Activated CD8-positive, alpha-beta memory T cell treated with anti-CD3 and anti-CD28 coated beads, Interleukin-2, amount 10 ng/mL, durations not matched to agents 7 days and 5 days (primary cell): Measurements from ENCODE around the gene HDAC9. TPM values are rescaled to one million over a fixed set of nuclear protein-coding genes. Genes with fewer than 3 reads are reported as not detected.

Source experiments
- ATAC-seq: fragments of 150-1000 bp; cut with Tn5 transposase; one replicate; pipeline ENCODE4 v1.10.0; 2021; ENCODE audit warnings: moderate library complexity
- CTCF ChIA-PET: fragments of 350-600 bp; sonication (Branson Sonifier 250); formaldehyde crosslinking; loops from one replicate; lab custom pipeline; 2021; ENCODE audit warnings: antibody characterized with exemption; lab: Charles Lee
- DNase-seq: peaks from one replicate; pipeline ENCODE4 v3.0.0-alpha.2; 2020
- H3K27ac Mint-ChIP-seq: one replicate; pipeline ENCODE4 v1.8.0; 2021; ENCODE audit warnings: mild to moderate bottlenecking, mixed read lengths
- H3K27me3 Mint-ChIP-seq: one replicate; pipeline ENCODE4 v1.8.0; 2021; ENCODE audit warnings: mixed read lengths
- H3K36me3 Mint-ChIP-seq: one replicate; pipeline ENCODE4 v1.8.0; 2021; ENCODE audit warnings: mild to moderate bottlenecking, mixed read lengths
- H3K4me1 Mint-ChIP-seq: one replicate; pipeline ENCODE4 v1.8.0; 2021; ENCODE audit warnings: mixed read lengths
- H3K4me3 Mint-ChIP-seq: one replicate; pipeline ENCODE4 v1.8.0; 2021; ENCODE audit warnings: mild to moderate bottlenecking, moderate library complexity, mixed read lengths
- H3K9me3 Mint-ChIP-seq: one replicate; pipeline ENCODE4 v1.8.0; 2022; ENCODE audit warnings: low read depth, mixed read lengths
- total RNA-seq, 2 experiments: library from RNA; stranded (reverse); gene quantifications; one replicate each; pipeline ENCODE4 v1.2.3, GENCODE V29; 2021

The HDAC9 gene
- total RNA-seq, 2 experiments from 2014 or later = 0.91 to 2.9 TPM

- no peak for DNase-seq
- Mint-ChIP-seq H3K4me1 (no peaks in the 10 kb centered on the region), H3K27ac (no peak overlapping the region), H3K4me3 (no peak overlapping the region), H3K36me3 (no peaks in the 10 kb centered on the region), H3K9me3 (peaks cover 2% of the 10 kb centered on the region), H3K27me3 (no peaks in the 10 kb centered on the region)
- CTCF ChIA-PET = no interaction called here
- no peak for ATAC-seq
Observed at GRCh38 chr7:18997477-18998150, 502.1 kb downstream of the HDAC9 start.

- Mint-ChIP-seq H3K36me3 (no peaks in the 10 kb centered on the region), H3K9me3 (peaks cover 2% of the 10 kb centered on the region), H3K27ac (no peak overlapping the region), H3K4me1 (no peaks in the 10 kb centered on the region), H3K4me3 (no peak overlapping the region), H3K27me3 (no peaks in the 10 kb centered on the region)
- ATAC-seq (no peak), DNase-seq (no peak)
- CTCF ChIA-PET = no interaction called here
Observed at GRCh38 chr7:19000410-19000809, 504.9 kb downstream of the HDAC9 start.

GRCh38 chr7:19001854-19002253, 506.3 kb downstream of the HDAC9 start:
- CTCF ChIA-PET = no interaction called here
- no peak for ATAC-seq
- DNase-seq = no peak
- Mint-ChIP-seq H3K27me3 (no peaks in the 10 kb centered on the region), H3K4me1 (no peaks in the 10 kb centered on the region), H3K9me3 (peaks cover 2% of the 10 kb centered on the region), H3K4me3 (no peak overlapping the region), H3K27ac (no peak overlapping the region), H3K36me3 (no peaks in the 10 kb centered on the region)

- Mint-ChIP-seq H3K4me3 (no peak overlapping the region), H3K4me1 (no peaks in the 10 kb centered on the region), H3K27me3 (no peaks in the 10 kb centered on the region), H3K36me3 (no peaks in the 10 kb centered on the region), H3K9me3 (peaks cover 7% of the 10 kb centered on the region), H3K27ac (no peak overlapping the region)
- no peak for ATAC-seq
- CTCF ChIA-PET = no interaction called here
- no peak for DNase-seq
Observed at GRCh38 chr7:19009241-19009935, 513.8 kb downstream of the HDAC9 start.

GRCh38 chr7:19009936-19010280, 514.4 kb downstream of the HDAC9 start:
- no peaks in the 10 kb centered on the region for H3K4me1 Mint-ChIP-seq

GRCh38 chr7:19011212-19011611, 515.7 kb downstream of the HDAC9 start:
- no peaks in the 10 kb centered on the region for H3K36me3 Mint-ChIP-seq
- no peak overlapping the region for H3K27ac Mint-ChIP-seq
- ATAC-seq (no peak), DNase-seq (no peak)
- H3K27me3 Mint-ChIP-seq = no peaks in the 10 kb centered on the region
- no peak overlapping the region for H3K4me3 Mint-ChIP-seq
- no peaks in the 10 kb centered on the region for H3K4me1 Mint-ChIP-seq
- H3K9me3 Mint-ChIP-seq = peaks cover 7% of the 10 kb centered on the region
- CTCF ChIA-PET = no interaction called here

More at GRCh38 chr7:19009936-19010280, 514.4 kb downstream of the HDAC9 start:
- H3K4me3 Mint-ChIP-seq = no peak overlapping the region
- DNase-seq = no peak
- no peaks in the 10 kb centered on the region for H3K36me3 Mint-ChIP-seq
- no peak for ATAC-seq
- CTCF ChIA-PET = no interaction called here
- no peak overlapping the region for H3K27ac Mint-ChIP-seq
- H3K9me3 Mint-ChIP-seq = peaks cover 7% of the 10 kb centered on the region
- no peaks in the 10 kb centered on the region for H3K27me3 Mint-ChIP-seq

GRCh38 chr7:19015098-19015497, 519.5 kb downstream of the HDAC9 start:
- Mint-ChIP-seq H3K36me3 (no peaks in the 10 kb centered on the region), H3K4me3 (no peak overlapping the region), H3K9me3 (peaks cover 14% of the 10 kb centered on the region), H3K4me1 (no peaks in the 10 kb centered on the region), H3K27ac (no peak overlapping the region), H3K27me3 (no peaks in the 10 kb centered on the region)
- CTCF ChIA-PET = no interaction called here
- DNase-seq (no peak), ATAC-seq (no peak)

GRCh38 chr7:19016140-19016539, 520.6 kb downstream of the HDAC9 start:
- Mint-ChIP-seq H3K4me3 (no peak overlapping the region), H3K9me3 (peaks cover 13% of the 10 kb centered on the region), H3K4me1 (no peaks in the 10 kb centered on the region), H3K27me3 (no peaks in the 10 kb centered on the region), H3K27ac (no peak overlapping the region), H3K36me3 (no peaks in the 10 kb centered on the region)
- CTCF ChIA-PET = no interaction called here
- ATAC-seq (no peak), DNase-seq (no peak)

GRCh38 chr7:19017374-19017773, 521.8 kb downstream of the HDAC9 start:
- DNase-seq (no peak), ATAC-seq (no peak)
- CTCF ChIA-PET = no interaction called here
- Mint-ChIP-seq H3K4me1 (no peaks in the 10 kb centered on the region), H3K27ac (no peak overlapping the region), H3K4me3 (no peak overlapping the region), H3K36me3 (no peaks in the 10 kb centered on the region), H3K9me3 (peaks cover 10% of the 10 kb centered on the region), H3K27me3 (no peaks in the 10 kb centered on the region)

- Mint-ChIP-seq H3K36me3 (no peaks in the 10 kb centered on the region), H3K27me3 (no peaks in the 10 kb centered on the region), H3K4me1 (no peaks in the 10 kb centered on the region), H3K9me3 (peaks cover 10% of the 10 kb centered on the region), H3K27ac (no peak overlapping the region), H3K4me3 (no peak overlapping the region)
- DNase-seq (no peak), ATAC-seq (no peak)
- CTCF ChIA-PET = no interaction called here
Observed at GRCh38 chr7:19020062-19020461, 524.5 kb downstream of the HDAC9 start.

GRCh38 chr7:19020711-19021110, 525.2 kb downstream of the HDAC9 start:
- H3K27ac Mint-ChIP-seq = no peak overlapping the region
- H3K27me3 Mint-ChIP-seq = no peaks in the 10 kb centered on the region
- H3K36me3 Mint-ChIP-seq = no peaks in the 10 kb centered on the region
- no peak for DNase-seq
- CTCF ChIA-PET = no interaction called here
- peaks cover 10% of the 10 kb centered on the region for H3K9me3 Mint-ChIP-seq
- no peak for ATAC-seq
- H3K4me3 Mint-ChIP-seq = no peak overlapping the region
- H3K4me1 Mint-ChIP-seq = no peaks in the 10 kb centered on the region

- ATAC-seq (no peak), DNase-seq (no peak)
- H3K4me3 Mint-ChIP-seq = no peak overlapping the region
- peaks cover 1% of the 10 kb centered on the region for H3K9me3 Mint-ChIP-seq
- H3K36me3 Mint-ChIP-seq = no peaks in the 10 kb centered on the region
- H3K27ac Mint-ChIP-seq = no peak overlapping the region
- CTCF ChIA-PET = no interaction called here
- no peaks in the 10 kb centered on the region for H3K27me3 Mint-ChIP-seq
- H3K4me1 Mint-ChIP-seq = no peaks in the 10 kb centered on the region
Observed at GRCh38 chr7:19023477-19023876, 527.9 kb downstream of the HDAC9 start.

- Mint-ChIP-seq H3K9me3 (no peaks in the 10 kb centered on the region), H3K4me1 (no peaks in the 10 kb centered on the region), H3K27ac (no peak overlapping the region), H3K27me3 (no peaks in the 10 kb centered on the region), H3K4me3 (no peak overlapping the region), H3K36me3 (no peaks in the 10 kb centered on the region)
- ATAC-seq (no peak), DNase-seq (no peak)
- CTCF ChIA-PET = no interaction called here
Observed at GRCh38 chr7:19024261-19024660, 528.7 kb downstream of the HDAC9 start.

GRCh38 chr7:19026888-19027287, 531.3 kb downstream of the HDAC9 start:
- CTCF ChIA-PET = no interaction called here
- H3K36me3 Mint-ChIP-seq = no peaks in the 10 kb centered on the region
- ATAC-seq = no peak
- H3K4me1 Mint-ChIP-seq = no peaks in the 10 kb centered on the region
- H3K27ac Mint-ChIP-seq = no peak overlapping the region
- no peaks in the 10 kb centered on the region for H3K9me3 Mint-ChIP-seq
- DNase-seq = no peak
- no peak overlapping the region for H3K4me3 Mint-ChIP-seq
- no peaks in the 10 kb centered on the region for H3K27me3 Mint-ChIP-seq
